ENCODE data around the gene KIDINS220. TPM values are rescaled to one million over a fixed set of nuclear protein-coding genes. Genes with fewer than 3 reads are reported as not detected.

Gene KIDINS220
- total RNA-seq, 1 donor from 2014 or later, result 59.9 TPM

GRCh38 chr2:8803658-8804379 lies 33.6 kb downstream of the KIDINS220 start:
- no peak for TF ChIP-seq CTCF (IDR thresholded peaks at IDR 0.05; ENCODE audit: unreplicated experiment)
- no peak for DNase-seq (ENCODE audit: low spot score)
- Mint-ChIP-seq H3K4me3 (ENCODE audit: unreplicated experiment) (no peak overlapping the region), H3K9me3 (ENCODE audit: unreplicated experiment) (no peaks in the 10 kb centered on the region), H3K27me3 (ENCODE audit: unreplicated experiment) (peaks cover 2% of the 10 kb centered on the region), H3K27ac (ENCODE audit: unreplicated experiment) (no peak overlapping the region), H3K36me3 (ENCODE audit: low read depth, unreplicated experiment) (peaks cover 22% of the 10 kb centered on the region), H3K4me1 (ENCODE audit: unreplicated experiment) (no peaks in the 10 kb centered on the region)

GRCh38 chr2:8802741-8803140 lies 34.7 kb downstream of the KIDINS220 start:
- no peaks in the 10 kb centered on the region for H3K9me3 Mint-ChIP-seq (ENCODE audit: unreplicated experiment)
- no peak for TF ChIP-seq CTCF (IDR thresholded peaks at IDR 0.05; ENCODE audit: unreplicated experiment)
- no peak overlapping the region for H3K27ac Mint-ChIP-seq (ENCODE audit: unreplicated experiment)
- no peak for DNase-seq (ENCODE audit: low spot score)
- no peaks in the 10 kb centered on the region for H3K4me1 Mint-ChIP-seq (ENCODE audit: unreplicated experiment)
- no peak overlapping the region for H3K4me3 Mint-ChIP-seq (ENCODE audit: unreplicated experiment)
- H3K36me3 Mint-ChIP-seq (ENCODE audit: low read depth, unreplicated experiment), result peaks cover 15% of the 10 kb centered on the region
- no peaks in the 10 kb centered on the region for H3K27me3 Mint-ChIP-seq (ENCODE audit: unreplicated experiment)

GRCh38 chr2:8800821-8801220 lies 36.6 kb downstream of the KIDINS220 start:
- no peak overlapping the region for H3K27ac Mint-ChIP-seq (ENCODE audit: unreplicated experiment)
- H3K27me3 Mint-ChIP-seq (ENCODE audit: unreplicated experiment), result no peaks in the 10 kb centered on the region
- no peak for DNase-seq (ENCODE audit: low spot score)
- H3K9me3 Mint-ChIP-seq (ENCODE audit: unreplicated experiment), result no peaks in the 10 kb centered on the region
- H3K4me3 Mint-ChIP-seq (ENCODE audit: unreplicated experiment), result no peak overlapping the region
- no peaks in the 10 kb centered on the region for H3K4me1 Mint-ChIP-seq (ENCODE audit: unreplicated experiment)
- no peak for TF ChIP-seq CTCF (IDR thresholded peaks at IDR 0.05; ENCODE audit: unreplicated experiment)
- peaks cover 20% of the 10 kb centered on the region for H3K36me3 Mint-ChIP-seq (ENCODE audit: low read depth, unreplicated experiment)

GRCh38 chr2:8800218-8800617 lies 37.2 kb downstream of the KIDINS220 start:
- H3K36me3 Mint-ChIP-seq (ENCODE audit: low read depth, unreplicated experiment), result peaks cover 21% of the 10 kb centered on the region
- no peaks in the 10 kb centered on the region for H3K27me3 Mint-ChIP-seq (ENCODE audit: unreplicated experiment)
- H3K4me1 Mint-ChIP-seq (ENCODE audit: unreplicated experiment), result no peaks in the 10 kb centered on the region
- TF ChIP-seq CTCF (IDR thresholded peaks at IDR 0.05; ENCODE audit: unreplicated experiment), result no peak
- no peak overlapping the region for H3K4me3 Mint-ChIP-seq (ENCODE audit: unreplicated experiment)
- no peak overlapping the region for H3K27ac Mint-ChIP-seq (ENCODE audit: unreplicated experiment)
- DNase-seq (ENCODE audit: low spot score), result no peak
- no peaks in the 10 kb centered on the region for H3K9me3 Mint-ChIP-seq (ENCODE audit: unreplicated experiment)

GRCh38 chr2:8799004-8799403 lies 38.4 kb downstream of the KIDINS220 start:
- Mint-ChIP-seq H3K9me3 (ENCODE audit: unreplicated experiment) (no peaks in the 10 kb centered on the region), H3K27ac (ENCODE audit: unreplicated experiment) (no peak overlapping the region), H3K4me3 (ENCODE audit: unreplicated experiment) (no peak overlapping the region), H3K36me3 (ENCODE audit: low read depth, unreplicated experiment) (peaks cover 30% of the 10 kb centered on the region), H3K4me1 (ENCODE audit: unreplicated experiment) (no peaks in the 10 kb centered on the region), H3K27me3 (ENCODE audit: unreplicated experiment) (no peaks in the 10 kb centered on the region)
- TF ChIP-seq CTCF (IDR thresholded peaks at IDR 0.05; ENCODE audit: unreplicated experiment), result no peak
- DNase-seq (ENCODE audit: low spot score), result no peak
